RWPE2 (cell line): ENCODE measurements around the gene NCF2.
A peak's percentile ranks its signal among the peaks of the same experiment; 100 is the strongest.

Experiments
- ATAC-seq: fragments of 200-7000 bp; cut with Tn5 transposase; 3 replicates; pipeline ENCODE4 v1.9.1; 2021; ENCODE audit warnings: low read depth
- DNase-seq: peaks from one replicate; pipeline ENCODE4 v3.0.0-alpha.2; 2020; ENCODE audit warnings: low spot score
- H3K27ac ChIP-seq: fragments of 450-650 bp; 2 replicates; pipeline ENCODE4 v1.5.1; 2017; ENCODE audit warnings: mild to moderate bottlenecking; ENCODE audit not compliant: poor library complexity, severe bottlenecking
- H3K27me3 ChIP-seq: fragments of 250-450 bp; sonication (Bioruptor Pico); 2 replicates; pipeline ENCODE4 v1.5.1; 2021; ENCODE audit warnings: mild to moderate bottlenecking, moderate library complexity; ENCODE audit not compliant: insufficient read depth, poor library complexity, severe bottlenecking
- H3K36me3 ChIP-seq: fragments of 250-450 bp; sonication (Bioruptor Pico); 2 replicates; pipeline ENCODE4 v1.5.1; 2020; ENCODE audit warnings: low read depth, mild to moderate bottlenecking, moderate library complexity
- H3K4me1 ChIP-seq: fragments of 250-450 bp; sonication (Bioruptor Pico); 2 replicates; pipeline ENCODE4 v1.5.1; 2021; ENCODE audit warnings: mild to moderate bottlenecking, moderate library complexity; ENCODE audit not compliant: insufficient read depth, poor library complexity, severe bottlenecking
- H3K4me3 ChIP-seq: fragments of 250-450 bp; sonication (Bioruptor Pico); 2 replicates; pipeline ENCODE4 v1.5.1; 2021; ENCODE audit warnings: mild to moderate bottlenecking, moderate library complexity; ENCODE audit not compliant: severe bottlenecking
- H3K9me3 ChIP-seq: fragments of 250-450 bp; sonication (Bioruptor Pico); 2 replicates; pipeline ENCODE4 v1.5.1; 2021; ENCODE audit warnings: mild to moderate bottlenecking, moderate library complexity; ENCODE audit not compliant: severe bottlenecking
- CTCF ChIP-seq: fragments of 450-650 bp; IDR thresholded peaks from one replicate; pipeline ENCODE4 v1.5.1; 2017; ENCODE audit warnings: mild to moderate bottlenecking, moderate library complexity; ENCODE audit not compliant: poor library complexity, severe bottlenecking

The NCF2 gene

DNA sequence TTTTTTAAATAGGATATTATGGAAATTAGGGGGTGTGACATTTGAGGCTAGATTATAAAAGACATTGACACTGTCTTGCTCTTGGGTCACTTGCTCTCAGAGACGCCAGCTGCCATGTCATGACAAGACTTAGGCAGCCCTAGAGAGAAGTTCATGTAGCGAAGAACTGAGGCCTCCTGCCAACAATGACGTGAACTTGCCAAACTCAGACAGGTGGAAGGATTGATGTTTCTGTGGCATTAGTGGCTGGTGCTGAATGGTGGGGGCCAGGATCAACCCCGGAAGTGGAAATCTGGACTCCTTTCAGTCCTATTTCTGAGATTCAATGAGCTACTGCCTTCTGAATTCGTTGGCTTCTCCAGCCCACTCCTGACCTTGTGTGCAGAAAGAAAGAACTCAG is 14.7 kb downstream of the NCF2 start:
- H3K4me3 ChIP-seq: no peak overlapping the region
- TF ChIP-seq CTCF: no peak
- H3K9me3 ChIP-seq: no peaks in the 10 kb centered on the region
- no peaks in the 10 kb centered on the region for H3K27me3 ChIP-seq
- no peak overlapping the region for H3K27ac ChIP-seq
- H3K36me3 ChIP-seq: no peaks in the 10 kb centered on the region
- H3K4me1 ChIP-seq: no peaks in the 10 kb centered on the region
- DNase-seq: no peak
- no peak for ATAC-seq

DNA sequence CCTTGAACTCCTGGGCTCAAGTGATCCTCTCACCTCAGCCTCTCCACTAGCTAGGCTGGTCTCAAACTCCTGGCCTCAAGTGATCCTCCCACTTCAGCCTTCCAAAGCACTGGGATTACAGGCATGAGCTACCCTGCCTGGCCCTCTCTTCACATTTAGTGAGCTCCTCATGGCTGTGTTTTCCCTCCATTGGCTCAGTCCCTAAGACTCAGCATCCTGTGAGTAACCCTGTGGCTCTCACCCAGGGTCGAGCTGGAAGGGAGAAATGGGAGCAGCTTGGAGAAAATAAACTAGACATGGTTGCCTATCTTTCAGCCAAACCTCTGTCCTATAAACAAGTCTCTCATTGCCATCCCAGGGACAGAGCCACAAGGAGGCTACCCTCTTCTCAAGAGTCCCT is 17.5 kb downstream of the NCF2 start:
- Histone ChIP-seq H3K27me3 (no peaks in the 10 kb centered on the region), H3K4me3 (no peak overlapping the region), H3K9me3 (no peaks in the 10 kb centered on the region), H3K36me3 (no peaks in the 10 kb centered on the region), H3K27ac (no peak overlapping the region), H3K4me1 (peaks cover 18% of the 10 kb centered on the region)
- ATAC-seq (no peak), DNase-seq (no peak)
- no peak for TF ChIP-seq CTCF

- ATAC-seq (no peak), DNase-seq (no peak)
- H3K4me1 ChIP-seq: peaks cover 23% of the 10 kb centered on the region
- no peak for TF ChIP-seq CTCF
- no peaks in the 10 kb centered on the region for H3K9me3 ChIP-seq
- H3K27me3 ChIP-seq: no peaks in the 10 kb centered on the region
- no peak overlapping the region for H3K27ac ChIP-seq
- H3K36me3 ChIP-seq: no peaks in the 10 kb centered on the region
- H3K4me3 ChIP-seq: no peak overlapping the region
Observed at GRCh38 chr1:183571678-183572268, 18.5 kb downstream of the NCF2 start.

DNA sequence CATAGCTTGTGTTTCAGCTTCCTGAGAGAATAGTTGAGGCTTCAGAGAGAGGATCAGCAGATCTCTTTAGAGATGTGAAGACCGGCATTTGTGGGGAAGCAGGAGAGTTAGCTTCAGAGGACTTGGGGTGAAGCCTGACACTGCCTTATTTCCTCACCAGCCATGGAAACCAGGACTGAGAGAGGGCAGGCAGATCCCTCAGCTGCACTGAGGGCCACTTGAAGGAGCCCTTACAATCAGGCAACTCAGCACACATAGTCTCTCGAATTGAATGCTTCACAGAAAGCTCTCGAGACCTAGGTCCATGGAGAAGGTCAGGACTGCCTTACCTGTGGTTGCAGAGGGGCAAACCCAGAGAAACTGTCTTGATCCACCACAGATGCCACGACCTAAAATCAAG is 19.8 kb downstream of the NCF2 start:
- H3K36me3 ChIP-seq: no peaks in the 10 kb centered on the region
- ATAC-seq (no peak), DNase-seq (no peak)
- peak overlapping the region; percentile 75 for H3K27ac ChIP-seq
- no peaks in the 10 kb centered on the region for H3K27me3 ChIP-seq
- H3K4me1 ChIP-seq: peaks cover 23% of the 10 kb centered on the region
- H3K4me3 ChIP-seq: no peak overlapping the region
- TF ChIP-seq CTCF: no peak
- no peaks in the 10 kb centered on the region for H3K9me3 ChIP-seq

DNA sequence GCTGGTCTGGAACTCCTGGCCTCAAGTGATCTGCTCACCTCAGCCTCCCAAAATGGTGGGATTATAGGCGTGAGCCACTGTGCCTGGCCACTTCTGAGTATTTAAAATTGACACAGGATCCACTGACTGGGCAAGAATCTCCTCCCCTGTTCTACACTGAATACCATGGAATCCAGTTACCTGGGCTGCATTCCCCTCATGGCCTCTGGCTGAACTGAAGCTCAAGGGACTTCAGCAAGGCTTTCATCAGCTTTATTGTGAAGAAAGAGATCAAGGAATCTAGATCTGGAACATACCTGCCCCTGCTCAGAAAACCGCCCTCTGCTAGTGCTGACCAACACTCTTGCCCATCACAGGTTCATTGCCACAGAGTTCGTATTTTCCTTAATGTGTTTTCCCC is 20.5 kb downstream of the NCF2 start:
- TF ChIP-seq CTCF: no peak
- H3K36me3 ChIP-seq: no peaks in the 10 kb centered on the region
- H3K27ac ChIP-seq: peak overlapping the region; percentile 75
- ATAC-seq (no peak), DNase-seq (no peak)
- H3K27me3 ChIP-seq: no peaks in the 10 kb centered on the region
- H3K4me3 ChIP-seq: no peak overlapping the region
- peaks cover 23% of the 10 kb centered on the region for H3K4me1 ChIP-seq
- no peaks in the 10 kb centered on the region for H3K9me3 ChIP-seq
